GM23338 (cell line): ENCODE measurements around the gene C4orf51. TPM values are rescaled to one million over a fixed set of nuclear protein-coding genes. Genes with fewer than 3 reads are reported as not detected.

Source experiments
- ATAC-seq: fragments of 200-7000 bp; cut with Tn5 transposase; 3 replicates; pipeline ENCODE4 v1.9.1; 2020
- DNase-seq: peaks from one replicate; pipeline ENCODE4 v3.0.0-alpha.2; 2015; ENCODE audit warnings: low spot score
- H2AFZ ChIP-seq: fragments of 200-600 bp; sonication (generic); 2 replicates; pipeline ENCODE4 v1.8.0; 2016; ENCODE audit warnings: antibody characterized with exemption, mild to moderate bottlenecking, moderate library complexity
- H3F3A ChIP-seq: fragments of 200-600 bp; sonication (generic); replicated peaks from 2 replicates; pipeline ENCODE4 v1.8.0; 2017; ENCODE audit warnings: antibody characterized with exemption, mixed run types, low read depth
- H3K27ac ChIP-seq: fragments of 200-600 bp; sonication (generic); 2 replicates; pipeline ENCODE4 v1.6.1; 2016; ENCODE audit warnings: low read depth
- H3K27me3 ChIP-seq: fragments of 200-600 bp; sonication (generic); 2 replicates; pipeline ENCODE4 v1.8.0; 2016; ENCODE audit warnings: mild to moderate bottlenecking, mixed run types, moderate library complexity; ENCODE audit not compliant: insufficient read depth
- H3K36me3 ChIP-seq: fragments of 200-600 bp; sonication (generic); 2 replicates; pipeline ENCODE4 v1.8.0; 2016; ENCODE audit warnings: mild to moderate bottlenecking; ENCODE audit not compliant: insufficient read depth
- H3K4me1 ChIP-seq: fragments of 200-600 bp; sonication (generic); 2 replicates; pipeline ENCODE4 v1.8.0; 2016; ENCODE audit warnings: mild to moderate bottlenecking, moderate library complexity; ENCODE audit not compliant: insufficient read depth
- H3K4me2 ChIP-seq: fragments of 200-600 bp; sonication (generic); 2 replicates; pipeline ENCODE4 v1.7.1; 2017; ENCODE audit warnings: mixed run types
- H3K4me3 ChIP-seq: fragments of 200-600 bp; sonication (generic); 2 replicates; pipeline ENCODE4 v1.6.1; 2016; ENCODE audit warnings: mixed run types
- H3K79me2 ChIP-seq: fragments of 200-600 bp; sonication (generic); replicated peaks from 2 replicates; pipeline ENCODE4 v1.8.0; 2017; ENCODE audit warnings: mild to moderate bottlenecking; ENCODE audit not compliant: insufficient read depth
- H3K9me2 ChIP-seq: fragments of 200-600 bp; sonication (generic); 2 replicates; pipeline ENCODE4 v1.8.0; 2017; ENCODE audit not compliant: insufficient read depth
- H4K20me1 ChIP-seq: fragments of 200-600 bp; sonication (generic); replicated peaks from 2 replicates; pipeline ENCODE4 v1.8.0; 2017; ENCODE audit warnings: mild to moderate bottlenecking; ENCODE audit not compliant: insufficient read depth
- H3K27ac Mint-ChIP-seq: 2 replicates; pipeline ENCODE4 v1.8.0; 2020; ENCODE audit warnings: inconsistent platforms, mild to moderate bottlenecking, moderate library complexity, mixed read lengths
- H3K27me3 Mint-ChIP-seq: 3 replicates; pipeline ENCODE4 v1.8.0; 2022; ENCODE audit warnings: low read depth, mild to moderate bottlenecking, moderate library complexity, mixed read lengths, inconsistent platforms; ENCODE audit not compliant: insufficient read depth, poor library complexity
- H3K36me3 Mint-ChIP-seq: 3 replicates; pipeline ENCODE4 v1.8.0; 2021; ENCODE audit warnings: low read depth, mild to moderate bottlenecking, inconsistent platforms, moderate library complexity, mixed read lengths
- H3K4me1 Mint-ChIP-seq: 3 replicates; pipeline ENCODE4 v1.8.0; 2020; ENCODE audit warnings: mild to moderate bottlenecking, inconsistent platforms, mixed read lengths
- H3K4me3 Mint-ChIP-seq: 3 replicates; pipeline ENCODE4 v1.8.0; 2021; ENCODE audit warnings: moderate library complexity, mild to moderate bottlenecking, inconsistent platforms, mixed read lengths
- H3K9me3 Mint-ChIP-seq: 3 replicates; pipeline ENCODE4 v1.8.0; 2020; ENCODE audit warnings: moderate library complexity, mild to moderate bottlenecking, inconsistent platforms, mixed read lengths
- CREB1 ChIP-seq: fragments of 250-450 bp; sonication (Bioruptor Pico); IDR thresholded peaks from 2 replicates; pipeline ENCODE4 v1.5.0; 2020; ENCODE audit warnings: low read depth, mild to moderate bottlenecking, moderate library complexity
- CTCF ChIP-seq, 2 experiments: fragments of 200-600 bp in 1 of 2; sonication (generic) in 1 of 2; conservative IDR thresholded peaks; 2 replicates each; pipeline versions ENCODE4 v1.5.1 to v1.6.1; 2016 to 2017; ENCODE audit warnings: antibody characterized with exemption in 2 of 2, low read depth in 2 of 2, mild to moderate bottlenecking in 2 of 2, moderate library complexity in 1 of 2
- JUNB ChIP-seq: IDR thresholded peaks from one replicate; pipeline ENCODE4 v1.6.1; 2016; ENCODE audit warnings: antibody characterized with exemption; ENCODE audit not compliant: unreplicated experiment
- NANOG ChIP-seq: IDR thresholded peaks from 2 replicates; pipeline ENCODE4 v1.6.1; 2016; ENCODE audit warnings: antibody characterized with exemption, borderline replicate concordance
- STAT1 ChIP-seq: IDR thresholded peaks from one replicate; pipeline ENCODE4 v1.6.1; 2016; ENCODE audit warnings: antibody characterized with exemption; ENCODE audit not compliant: unreplicated experiment
- ZNF114 ChIP-seq: fragments of 250-450 bp; sonication (Bioruptor Pico); IDR thresholded peaks from 2 replicates; pipeline ENCODE4 v1.5.0; 2020; ENCODE audit warnings: mild to moderate bottlenecking, moderate library complexity
- ZNF331 ChIP-seq: fragments of 250-450 bp; sonication (Bioruptor Pico); IDR thresholded peaks from 2 replicates; pipeline ENCODE4 v1.5.0; 2020; ENCODE audit warnings: low read depth, mild to moderate bottlenecking, moderate library complexity
- polyA plus RNA-seq: library from polyadenylated mRNA; unstranded; fragments of >200 nt; fragmentation: Nextera tagmentation; extraction: Ambion mirVana; gene quantifications from 2 replicates; pipeline ENCODE4 v1.2.1, GENCODE V29; 2016
- total RNA-seq: library from RNA; depleted of rRNA; stranded (reverse); fragments of >200 nt; shearing (Covaris generic); gene quantifications from 2 replicates; pipeline ENCODE4 v1.2.3, GENCODE V29; 2014
- TF ChIP-seq, protein P1 (sequence below): IDR thresholded peaks from 2 replicates; pipeline ENCODE4 v1.6.1; 2016; ENCODE audit warnings: antibody characterized with exemption
- TF ChIP-seq, protein P2 (sequence below): fragments of 250-450 bp; sonication (Bioruptor Pico); IDR thresholded peaks from 2 replicates; pipeline ENCODE4 v1.5.0; 2020; ENCODE audit warnings: mild to moderate bottlenecking, moderate library complexity

Gene C4orf51
- total and polyA plus RNA-seq, 2 experiments from 2014 or later, result not detected

GRCh38 chr4:145722561-145722960, 42.6 kb downstream of the C4orf51 start:
- Mint-ChIP-seq H3K27me3 (peaks cover 2% of the 10 kb centered on the region), H3K4me1 (peaks cover 6% of the 10 kb centered on the region; the same call in 2 of the 3 replicates), H3K4me3 (no peak overlapping the region), H3K9me3 (peaks cover 16% of the 10 kb centered on the region), H3K27ac (no peak overlapping the region), H3K36me3 (peaks cover 16% of the 10 kb centered on the region)
- Histone ChIP-seq H2AFZ (no peak overlapping the region), H3K27me3 (no peaks in the 10 kb centered on the region), H3F3A (0 out of 2 replicates have a peak, but pooled peaks cover 3% of the 10 kb centered on the region), H3K27ac (no peak overlapping the region), H3K4me1 (peaks cover 9% of the 10 kb centered on the region; the same call in 1 of the 2 replicates), H3K36me3 (no peaks in the 10 kb centered on the region), H3K4me2 (no peak overlapping the region), H3K4me3 (no peak overlapping the region), H3K9me2 (peaks cover 3% of the 10 kb centered on the region; the same call in 1 of the 2 replicates), H4K20me1 (no peaks in the 10 kb centered on the region), H3K79me2 (no peaks in the 10 kb centered on the region)
- ATAC-seq (no peak), DNase-seq (no peak)
- TF ChIP-seq ZNF331, result no peak
- TF ChIP-seq, protein P1, sequence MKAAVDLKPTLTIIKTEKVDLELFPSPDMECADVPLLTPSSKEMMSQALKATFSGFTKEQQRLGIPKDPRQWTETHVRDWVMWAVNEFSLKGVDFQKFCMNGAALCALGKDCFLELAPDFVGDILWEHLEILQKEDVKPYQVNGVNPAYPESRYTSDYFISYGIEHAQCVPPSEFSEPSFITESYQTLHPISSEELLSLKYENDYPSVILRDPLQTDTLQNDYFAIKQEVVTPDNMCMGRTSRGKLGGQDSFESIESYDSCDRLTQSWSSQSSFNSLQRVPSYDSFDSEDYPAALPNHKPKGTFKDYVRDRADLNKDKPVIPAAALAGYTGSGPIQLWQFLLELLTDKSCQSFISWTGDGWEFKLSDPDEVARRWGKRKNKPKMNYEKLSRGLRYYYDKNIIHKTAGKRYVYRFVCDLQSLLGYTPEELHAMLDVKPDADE, result no peak
- no peak for TF ChIP-seq ZNF114 (CRISPR knock-in tag)
- TF ChIP-seq CREB1 (CRISPR knock-in tag), result no peak
- no peak for TF ChIP-seq JUNB
- no peak for TF ChIP-seq CTCF (conservative IDR thresholded peaks at IDR 0.05; ENCODE audit: low read depth in 2 of 2)
- no peak for TF ChIP-seq NANOG

- H3K9me2 ChIP-seq, result peaks cover 3% of the 10 kb centered on the region; the same call in 1 of the 2 replicates
- H3K4me1 ChIP-seq, result peaks cover 9% of the 10 kb centered on the region; the same call in 1 of the 2 replicates
- no peaks in the 10 kb centered on the region for H3K79me2 ChIP-seq
- Mint-ChIP-seq H3K36me3 (peaks cover 16% of the 10 kb centered on the region), H3K9me3 (peaks cover 16% of the 10 kb centered on the region), H3K4me1 (peaks cover 6% of the 10 kb centered on the region; the same call in 2 of the 3 replicates), H3K4me3 (no peak overlapping the region), H3K27me3 (peaks cover 2% of the 10 kb centered on the region), H3K27ac (no peak overlapping the region)
- no peak for DNase-seq
- 0 out of 2 replicates have a peak, but pooled peaks cover 3% of the 10 kb centered on the region for H3F3A ChIP-seq
- no peaks in the 10 kb centered on the region for H3K27me3 ChIP-seq
- no peaks in the 10 kb centered on the region for H3K36me3 ChIP-seq
- no peak overlapping the region for H3K4me2 ChIP-seq
- H3K27ac ChIP-seq, result no peak overlapping the region
- H4K20me1 ChIP-seq, result no peaks in the 10 kb centered on the region
- no peak for ATAC-seq
- TF ChIP-seq, protein P2, sequence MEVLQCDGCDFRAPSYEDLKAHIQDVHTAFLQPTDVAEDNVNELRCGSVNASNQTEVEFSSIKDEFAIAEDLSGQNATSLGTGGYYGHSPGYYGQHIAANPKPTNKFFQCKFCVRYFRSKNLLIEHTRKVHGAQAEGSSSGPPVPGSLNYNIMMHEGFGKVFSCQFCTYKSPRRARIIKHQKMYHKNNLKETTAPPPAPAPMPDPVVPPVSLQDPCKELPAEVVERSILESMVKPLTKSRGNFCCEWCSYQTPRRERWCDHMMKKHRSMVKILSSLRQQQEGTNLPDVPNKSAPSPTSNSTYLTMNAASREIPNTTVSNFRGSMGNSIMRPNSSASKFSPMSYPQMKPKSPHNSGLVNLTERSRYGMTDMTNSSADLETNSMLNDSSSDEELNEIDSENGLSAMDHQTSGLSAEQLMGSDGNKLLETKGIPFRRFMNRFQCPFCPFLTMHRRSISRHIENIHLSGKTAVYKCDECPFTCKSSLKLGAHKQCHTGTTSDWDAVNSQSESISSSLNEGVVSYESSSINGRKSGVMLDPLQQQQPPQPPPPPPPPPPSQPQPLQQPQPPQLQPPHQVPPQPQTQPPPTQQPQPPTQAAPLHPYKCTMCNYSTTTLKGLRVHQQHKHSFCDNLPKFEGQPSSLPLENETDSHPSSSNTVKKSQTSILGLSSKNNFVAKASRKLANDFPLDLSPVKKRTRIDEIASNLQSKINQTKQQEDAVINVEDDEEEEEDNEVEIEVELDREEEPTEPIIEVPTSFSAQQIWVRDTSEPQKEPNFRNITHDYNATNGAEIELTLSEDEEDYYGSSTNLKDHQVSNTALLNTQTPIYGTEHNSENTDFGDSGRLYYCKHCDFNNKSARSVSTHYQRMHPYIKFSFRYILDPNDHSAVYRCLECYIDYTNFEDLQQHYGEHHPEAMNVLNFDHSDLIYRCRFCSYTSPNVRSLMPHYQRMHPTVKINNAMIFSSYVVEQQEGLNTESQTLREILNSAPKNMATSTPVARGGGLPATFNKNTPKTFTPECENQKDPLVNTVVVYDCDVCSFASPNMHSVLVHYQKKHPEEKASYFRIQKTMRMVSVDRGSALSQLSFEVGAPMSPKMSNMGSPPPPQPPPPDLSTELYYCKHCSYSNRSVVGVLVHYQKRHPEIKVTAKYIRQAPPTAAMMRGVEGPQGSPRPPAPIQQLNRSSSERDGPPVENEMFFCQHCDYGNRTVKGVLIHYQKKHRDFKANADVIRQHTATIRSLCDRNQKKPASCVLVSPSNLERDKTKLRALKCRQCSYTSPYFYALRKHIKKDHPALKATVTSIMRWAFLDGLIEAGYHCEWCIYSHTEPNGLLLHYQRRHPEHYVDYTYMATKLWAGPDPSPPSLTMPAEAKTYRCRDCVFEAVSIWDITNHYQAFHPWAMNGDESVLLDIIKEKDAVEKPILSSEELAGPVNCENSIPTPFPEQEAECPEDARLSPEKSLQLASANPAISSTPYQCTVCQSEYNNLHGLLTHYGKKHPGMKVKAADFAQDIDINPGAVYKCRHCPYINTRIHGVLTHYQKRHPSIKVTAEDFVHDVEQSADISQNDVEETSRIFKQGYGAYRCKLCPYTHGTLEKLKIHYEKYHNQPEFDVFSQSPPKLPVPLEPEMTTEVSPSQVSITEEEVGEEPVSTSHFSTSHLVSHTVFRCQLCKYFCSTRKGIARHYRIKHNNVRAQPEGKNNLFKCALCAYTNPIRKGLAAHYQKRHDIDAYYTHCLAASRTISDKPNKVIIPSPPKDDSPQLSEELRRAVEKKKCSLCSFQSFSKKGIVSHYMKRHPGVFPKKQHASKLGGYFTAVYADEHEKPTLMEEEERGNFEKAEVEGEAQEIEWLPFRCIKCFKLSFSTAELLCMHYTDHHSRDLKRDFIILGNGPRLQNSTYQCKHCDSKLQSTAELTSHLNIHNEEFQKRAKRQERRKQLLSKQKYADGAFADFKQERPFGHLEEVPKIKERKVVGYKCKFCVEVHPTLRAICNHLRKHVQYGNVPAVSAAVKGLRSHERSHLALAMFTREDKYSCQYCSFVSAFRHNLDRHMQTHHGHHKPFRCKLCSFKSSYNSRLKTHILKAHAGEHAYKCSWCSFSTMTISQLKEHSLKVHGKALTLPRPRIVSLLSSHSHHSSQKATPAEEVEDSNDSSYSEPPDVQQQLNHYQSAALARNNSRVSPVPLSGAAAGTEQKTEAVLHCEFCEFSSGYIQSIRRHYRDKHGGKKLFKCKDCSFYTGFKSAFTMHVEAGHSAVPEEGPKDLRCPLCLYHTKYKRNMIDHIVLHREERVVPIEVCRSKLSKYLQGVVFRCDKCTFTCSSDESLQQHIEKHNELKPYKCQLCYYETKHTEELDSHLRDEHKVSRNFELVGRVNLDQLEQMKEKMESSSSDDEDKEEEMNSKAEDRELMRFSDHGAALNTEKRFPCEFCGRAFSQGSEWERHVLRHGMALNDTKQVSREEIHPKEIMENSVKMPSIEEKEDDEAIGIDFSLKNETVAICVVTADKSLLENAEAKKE (CRISPR knock-in tag), result no peak
- TF ChIP-seq, protein P1, result no peak
- TF ChIP-seq STAT1 (no peak), ZNF114 (CRISPR knock-in tag) (no peak)
- H3K4me3 ChIP-seq, result no peak overlapping the region
- no peak overlapping the region for H2AFZ ChIP-seq
Measured at GRCh38 chr4:145723336-145723735, 43.4 kb downstream of the C4orf51 start.
